Fibroblast of the conjunctiva (primary cell): Measurements from ENCODE around the gene CSNK2A1.
"Not testable (repeated sequence)": the region's sequence is repeated elsewhere in the genome, so short reads cannot be mapped to it uniquely, and the experiment has no call there.

Experiments used
- DNase-seq: peaks from one replicate; pipeline ENCODE4 v3.0.0-alpha.2; 2010; ENCODE audit warnings: low read depth

Gene CSNK2A1

DNA sequence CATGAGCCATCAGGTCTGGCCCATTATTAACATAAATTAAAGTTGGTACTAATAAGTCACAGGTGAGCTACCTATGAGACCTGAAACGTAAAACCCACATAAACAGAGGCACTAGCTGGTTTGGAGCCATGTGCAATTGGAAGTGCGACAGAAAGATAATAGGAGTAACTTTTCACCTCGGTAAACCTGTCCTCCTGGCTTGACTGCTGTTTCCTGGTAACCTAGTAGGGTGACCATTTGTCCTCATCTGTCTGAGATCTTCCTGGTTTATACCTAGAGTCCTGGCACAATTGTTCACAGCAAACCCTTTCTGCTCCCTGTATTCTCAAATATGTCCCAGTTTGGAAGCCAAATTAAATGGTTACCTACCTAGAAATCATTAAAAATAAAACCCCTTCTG, 88.6 kb downstream of the CSNK2A1 start:
- no peak for DNase-seq

DNA sequence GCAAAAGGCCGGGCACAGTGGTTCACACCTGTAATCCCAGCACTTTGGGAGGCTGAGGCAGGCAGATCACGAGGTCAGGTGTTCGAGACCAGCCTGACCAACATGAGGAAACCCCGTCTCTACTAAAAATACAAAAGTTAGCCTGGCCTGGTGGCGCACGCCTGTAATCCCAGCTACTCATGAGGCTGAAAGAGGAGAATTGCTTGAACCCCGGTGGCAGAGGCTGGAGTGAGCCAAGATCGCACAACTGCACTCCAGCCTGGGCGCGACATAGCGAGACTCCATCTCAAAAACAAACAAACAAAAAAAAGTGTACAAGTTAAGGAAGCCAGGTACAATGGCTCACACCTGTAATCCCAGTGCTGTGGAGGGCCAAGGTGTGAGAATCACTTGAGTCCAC, 91.6 kb downstream of the CSNK2A1 start:
- DNase-seq = not testable (repeated sequence)

DNA sequence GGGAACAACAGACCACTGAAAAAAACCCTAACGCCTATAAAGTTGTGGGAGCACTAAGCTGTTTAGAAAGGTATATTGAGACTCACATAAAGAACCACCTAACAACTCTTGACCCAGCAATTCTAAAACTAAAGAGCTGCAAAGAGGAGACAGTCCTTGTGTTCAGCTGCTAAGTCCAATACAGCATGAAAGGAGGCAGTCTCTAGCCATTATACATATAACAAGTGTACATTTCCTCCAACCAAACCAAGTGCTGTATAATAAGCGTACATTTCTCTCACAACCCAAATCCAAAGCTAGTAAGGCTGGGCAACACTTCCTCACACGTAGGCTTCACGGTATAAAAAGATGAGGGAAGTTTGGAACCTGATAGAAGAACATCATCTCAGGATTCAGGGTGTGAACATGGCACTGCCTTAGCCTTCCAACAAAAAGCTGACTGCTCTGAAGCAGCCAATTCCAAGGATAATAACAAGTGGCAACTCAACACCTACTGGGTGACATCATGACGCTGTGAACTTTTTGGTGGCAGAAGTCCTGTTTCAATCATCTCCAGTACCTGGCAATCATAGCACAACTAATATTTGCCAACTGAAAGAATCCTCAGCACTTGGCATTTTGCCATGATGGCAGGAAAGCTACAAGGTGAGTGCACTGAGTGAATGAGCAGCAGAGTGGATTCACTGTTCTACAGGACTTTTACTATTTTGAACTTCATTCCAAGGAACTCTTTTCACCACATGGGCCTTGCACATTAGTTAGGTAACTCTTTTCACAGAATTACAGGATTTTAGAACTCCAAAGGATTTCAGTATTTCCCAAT, 97.9 kb downstream of the CSNK2A1 start:
- DNase-seq = no peak

DNA sequence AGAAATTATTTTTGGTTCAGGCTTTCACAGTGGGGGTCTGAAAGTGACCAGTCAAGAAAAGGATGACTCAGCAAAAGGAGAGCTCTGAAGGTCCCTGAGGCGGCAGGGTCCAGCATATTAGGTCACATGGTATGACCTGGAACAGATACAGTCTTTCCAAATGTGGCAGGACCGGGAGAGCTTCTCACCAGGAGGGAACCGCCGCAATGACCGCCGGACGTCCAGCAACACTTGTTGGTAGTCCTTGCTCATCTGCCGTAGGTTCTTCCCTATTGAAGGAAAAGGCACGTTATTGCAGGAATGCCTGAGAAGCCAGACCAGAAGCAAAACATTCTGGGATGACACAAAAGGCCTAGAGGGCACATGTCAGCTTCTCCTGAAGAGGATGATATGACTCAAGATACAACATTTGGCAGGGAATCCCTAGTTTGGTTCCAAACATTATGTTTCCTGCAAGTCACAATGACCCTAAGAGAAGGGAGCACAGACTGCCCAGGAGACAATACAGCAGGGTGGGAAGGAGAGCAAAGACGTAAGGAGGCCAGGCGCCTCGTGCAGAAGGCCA, 98.6 kb downstream of the CSNK2A1 start:
- no peak for DNase-seq

DNA sequence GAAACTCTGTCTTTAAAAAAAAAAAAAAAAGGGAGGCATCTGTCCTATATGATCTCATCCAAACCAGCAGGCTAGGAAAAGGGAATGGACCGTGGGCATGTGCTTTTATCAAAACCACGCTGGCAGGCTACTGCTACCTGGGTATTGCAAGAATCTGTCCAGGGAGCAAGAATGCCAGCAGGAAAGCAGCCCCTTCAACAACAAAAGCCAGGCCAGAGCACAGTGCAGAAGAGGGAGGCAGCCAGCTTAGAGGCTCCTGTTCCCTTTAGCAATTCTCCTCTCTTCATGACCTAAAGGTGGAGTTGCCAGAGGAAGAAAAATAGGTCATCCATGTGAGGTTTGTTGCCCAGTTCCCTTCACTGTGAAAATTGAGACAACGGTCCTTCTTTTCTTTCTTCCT, 99.5 kb downstream of the CSNK2A1 start:
- DNase-seq = no peak

DNA sequence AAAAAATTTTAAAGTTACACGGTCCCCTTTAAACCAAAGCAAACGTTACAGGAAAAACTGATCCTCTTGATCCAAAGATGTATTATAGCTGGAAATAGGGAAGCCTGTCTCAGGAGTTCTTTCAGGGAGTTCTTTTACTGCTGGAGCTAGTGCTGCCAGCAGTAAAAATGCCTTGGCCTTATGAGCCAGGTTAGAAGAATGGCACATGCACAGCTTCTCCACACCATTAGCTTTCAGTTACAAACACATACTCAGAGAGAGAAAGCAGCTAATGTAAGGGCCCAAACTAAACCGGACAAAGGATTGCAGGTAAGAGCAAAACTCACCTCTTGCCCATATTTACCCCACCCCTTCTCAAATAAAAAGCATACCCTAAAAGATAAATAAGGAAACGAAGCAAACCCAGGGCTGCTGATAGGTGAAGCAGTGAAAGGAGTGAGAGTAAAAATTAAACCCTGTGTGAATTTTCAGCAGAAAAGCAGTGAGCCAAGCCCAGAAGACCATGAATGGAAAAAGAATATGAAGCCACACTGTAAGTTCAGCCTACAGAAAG, 100.3 kb downstream of the CSNK2A1 start:
- no peak for DNase-seq

DNA sequence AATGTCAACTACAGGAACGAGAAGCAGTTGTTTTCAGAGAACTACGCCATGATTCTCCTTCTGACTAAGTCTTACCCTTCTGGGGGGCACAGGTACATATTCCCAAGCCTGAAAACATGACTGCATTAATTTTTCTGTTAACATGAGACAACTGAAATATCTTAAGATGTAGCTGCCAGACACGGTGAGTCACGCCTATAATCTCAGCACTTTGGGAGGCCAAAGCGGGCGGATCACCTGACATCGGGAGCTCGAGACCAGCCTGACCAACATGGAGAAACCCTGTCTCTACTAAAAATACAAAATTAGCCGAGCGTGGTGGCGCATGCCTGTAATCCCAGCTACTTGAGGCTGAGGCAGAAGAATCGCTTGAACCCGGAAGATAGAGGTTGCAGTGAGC, 103.0 kb downstream of the CSNK2A1 start:
- DNase-seq = no peak

DNA sequence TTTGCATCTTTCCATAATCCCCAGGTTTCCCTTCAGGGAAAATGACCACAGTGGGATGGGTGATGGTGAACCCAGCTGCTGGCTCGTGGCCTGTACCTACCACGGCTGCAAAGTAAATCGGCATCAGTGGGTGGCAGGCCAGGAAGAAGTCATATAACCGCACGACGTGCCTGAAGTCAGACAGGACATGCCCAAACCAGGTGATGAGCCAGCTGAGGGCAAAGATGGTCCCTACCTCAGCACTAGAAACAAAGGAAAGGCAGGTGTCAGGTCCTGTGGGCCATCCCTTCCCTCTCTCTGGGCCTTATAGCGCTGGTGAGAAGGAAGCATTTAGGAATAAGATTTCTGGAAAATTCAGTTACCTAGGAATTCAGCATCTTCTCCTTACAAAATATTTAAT, 103.4 kb downstream of the CSNK2A1 start:
- no peak for DNase-seq

DNA sequence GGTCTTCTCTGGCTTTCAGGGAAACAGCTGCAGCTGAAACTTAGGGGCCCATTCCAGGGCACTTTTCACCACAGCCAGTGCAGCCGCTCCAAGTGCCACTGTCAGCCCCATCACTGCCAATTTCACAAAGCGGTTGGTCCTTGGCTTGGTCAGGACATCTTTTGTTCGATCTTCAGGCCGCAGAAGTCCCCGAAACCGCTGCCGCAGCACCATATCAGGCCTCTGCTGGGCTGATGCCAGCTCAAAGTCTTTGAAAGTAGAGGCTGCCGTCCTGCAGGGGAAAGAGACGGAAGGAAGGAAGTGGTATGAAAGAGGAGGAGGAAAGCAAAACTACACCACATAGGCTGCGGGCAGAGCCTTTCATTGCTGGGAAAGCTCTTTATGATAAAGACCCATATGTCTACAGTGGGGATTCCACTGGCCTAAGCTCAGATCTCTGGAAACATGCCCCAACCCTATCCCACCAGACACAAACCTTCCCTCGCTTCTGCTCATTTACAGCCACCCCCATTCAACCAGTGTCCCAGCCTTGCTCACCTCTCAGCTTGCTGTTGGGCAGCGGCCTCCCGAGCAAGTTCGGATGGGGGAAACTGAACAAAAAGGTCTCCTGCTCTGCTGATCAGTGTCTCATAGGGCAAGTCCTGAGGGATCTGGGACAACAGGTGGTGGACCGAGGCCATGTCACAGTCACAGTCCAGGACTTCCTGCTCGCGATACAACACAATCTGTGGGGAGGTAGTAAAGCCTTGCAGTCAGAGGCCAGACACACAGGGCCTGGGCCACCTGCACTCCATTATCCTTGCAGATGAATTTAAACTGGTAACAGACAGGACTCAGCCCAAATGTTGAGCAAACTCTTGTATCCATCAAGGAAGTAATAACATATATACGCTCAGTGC, 104.8 kb downstream of the CSNK2A1 start:
- no peak for DNase-seq

DNA sequence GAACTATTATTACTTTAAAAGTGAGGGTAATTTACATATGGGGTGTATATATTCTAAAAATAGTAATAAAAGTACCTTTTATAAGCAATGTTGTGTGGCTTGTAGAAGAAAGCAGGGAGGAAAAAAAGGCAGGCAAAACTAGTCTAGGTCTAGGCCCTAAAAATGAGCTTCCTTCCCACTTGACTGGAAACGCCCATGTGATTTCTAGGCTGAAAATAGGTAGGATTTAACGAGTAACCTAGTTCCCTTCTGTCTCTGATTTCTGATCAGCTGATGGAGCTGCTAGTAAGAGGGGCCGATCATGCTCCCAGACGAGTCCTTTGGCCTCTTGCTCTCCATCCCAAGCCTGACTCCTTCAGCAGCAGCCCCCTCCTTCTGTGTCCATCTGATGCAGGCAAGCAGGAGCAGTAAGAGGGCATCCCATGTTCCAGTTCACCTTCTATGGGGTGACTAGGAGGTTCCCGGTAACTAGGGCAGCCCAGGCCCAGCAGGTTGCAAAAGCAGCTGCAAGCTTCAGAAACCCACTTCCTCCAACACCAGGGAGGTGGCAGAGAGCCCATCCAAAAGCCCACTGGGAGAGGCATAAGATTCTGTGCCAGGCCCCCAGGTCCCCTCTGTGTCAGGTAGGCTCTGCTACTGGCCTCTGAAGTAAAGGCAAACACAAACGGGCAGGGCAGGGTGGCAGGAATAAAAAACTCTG, 105.7 kb downstream of the CSNK2A1 start:
- no peak for DNase-seq

DNA sequence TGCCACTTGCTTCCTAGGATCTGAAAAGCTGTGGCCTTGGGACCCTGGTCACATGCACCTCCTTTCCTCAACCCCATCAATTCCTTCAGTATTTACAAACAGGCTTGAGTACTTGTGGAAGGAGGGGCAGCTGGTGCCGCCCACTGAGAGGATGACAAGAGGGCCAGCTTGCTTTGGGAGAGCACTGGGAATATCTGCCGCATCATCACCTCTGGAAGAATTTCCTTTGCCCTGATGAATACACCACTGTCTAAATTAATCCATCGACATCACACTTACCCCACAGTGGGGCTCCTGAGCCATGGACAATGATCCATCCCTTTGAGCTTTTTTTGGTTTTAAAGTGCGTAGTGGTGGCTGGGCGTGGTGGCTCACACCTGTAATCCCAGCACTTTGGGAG, 107.1 kb downstream of the CSNK2A1 start:
- DNase-seq = no peak

DNA sequence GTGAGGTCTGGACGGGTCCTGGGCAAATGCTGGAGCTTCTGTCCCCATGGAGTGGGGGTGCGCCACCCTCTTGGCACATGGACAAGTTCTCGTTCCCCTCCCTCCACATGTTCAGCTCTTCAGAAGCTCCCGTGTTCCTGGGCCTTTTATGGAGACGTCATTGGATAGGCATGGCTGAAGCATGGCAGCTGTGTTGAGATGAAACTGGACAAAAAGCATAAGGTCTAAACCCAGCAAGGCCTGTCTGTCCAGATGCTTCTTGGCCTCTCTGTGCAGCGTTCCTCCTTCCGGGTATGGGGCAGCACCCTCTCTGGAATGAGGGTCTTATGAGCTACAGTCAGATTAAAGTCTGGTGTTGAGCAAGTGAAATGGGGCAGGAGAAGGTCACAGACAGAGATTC, 108.0 kb downstream of the CSNK2A1 start:
- DNase-seq = no peak

DNA sequence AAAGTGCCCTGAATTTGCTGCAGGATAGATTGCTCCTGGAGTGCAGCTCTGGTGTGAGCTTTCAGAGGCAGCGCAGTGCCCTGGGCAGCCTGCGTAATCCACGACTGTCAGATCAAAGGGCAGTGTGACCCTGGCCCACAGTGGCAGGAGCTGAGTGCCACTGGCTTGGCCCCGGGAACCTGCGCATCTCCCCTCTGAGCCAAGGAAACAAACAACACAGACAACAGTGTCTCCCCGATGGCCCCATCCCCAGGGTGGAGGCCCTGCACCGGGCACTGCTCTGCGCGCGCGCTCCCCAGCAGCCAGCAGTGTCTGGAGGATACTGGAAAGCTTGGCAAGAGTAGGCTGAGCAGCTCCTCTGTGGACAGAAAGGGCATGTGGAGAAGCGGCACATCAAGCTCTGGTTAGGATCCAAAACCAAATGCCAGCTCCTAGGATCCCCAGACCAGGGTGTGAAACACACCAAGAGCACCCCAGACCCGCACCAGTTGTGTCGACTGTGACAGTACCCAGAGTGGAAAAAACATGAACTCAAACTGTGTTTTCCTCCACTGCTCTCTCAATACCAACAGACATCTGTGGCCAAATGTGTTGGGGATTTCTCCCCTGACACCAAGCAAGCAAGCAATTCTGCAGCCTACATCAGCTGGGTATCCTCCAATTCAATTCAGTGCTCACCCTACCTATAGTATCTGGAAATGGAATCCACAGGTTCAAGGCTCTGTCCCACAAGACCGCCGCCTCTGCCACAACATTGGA, 108.8 kb downstream of the CSNK2A1 start:
- no peak for DNase-seq

DNA sequence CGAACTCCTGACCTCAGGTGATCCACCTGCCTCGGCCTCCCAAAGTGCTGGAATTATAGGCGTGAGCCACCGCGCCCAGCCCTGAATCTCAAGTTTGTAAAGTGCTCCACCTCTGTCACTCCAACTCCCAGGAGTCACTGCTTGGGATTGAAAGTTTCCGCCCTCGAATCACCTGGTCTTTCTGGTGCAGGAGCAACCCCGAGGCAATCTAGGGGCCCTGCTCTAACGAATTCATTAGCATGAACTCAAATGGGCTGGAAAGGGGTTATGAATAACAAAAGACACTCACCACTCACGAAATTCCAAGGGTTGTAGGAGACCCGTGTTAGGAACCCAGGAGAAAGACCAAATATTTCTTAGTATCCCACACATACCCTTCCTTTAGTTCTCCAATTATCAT, 109.4 kb downstream of the CSNK2A1 start:
- no peak for DNase-seq

DNA sequence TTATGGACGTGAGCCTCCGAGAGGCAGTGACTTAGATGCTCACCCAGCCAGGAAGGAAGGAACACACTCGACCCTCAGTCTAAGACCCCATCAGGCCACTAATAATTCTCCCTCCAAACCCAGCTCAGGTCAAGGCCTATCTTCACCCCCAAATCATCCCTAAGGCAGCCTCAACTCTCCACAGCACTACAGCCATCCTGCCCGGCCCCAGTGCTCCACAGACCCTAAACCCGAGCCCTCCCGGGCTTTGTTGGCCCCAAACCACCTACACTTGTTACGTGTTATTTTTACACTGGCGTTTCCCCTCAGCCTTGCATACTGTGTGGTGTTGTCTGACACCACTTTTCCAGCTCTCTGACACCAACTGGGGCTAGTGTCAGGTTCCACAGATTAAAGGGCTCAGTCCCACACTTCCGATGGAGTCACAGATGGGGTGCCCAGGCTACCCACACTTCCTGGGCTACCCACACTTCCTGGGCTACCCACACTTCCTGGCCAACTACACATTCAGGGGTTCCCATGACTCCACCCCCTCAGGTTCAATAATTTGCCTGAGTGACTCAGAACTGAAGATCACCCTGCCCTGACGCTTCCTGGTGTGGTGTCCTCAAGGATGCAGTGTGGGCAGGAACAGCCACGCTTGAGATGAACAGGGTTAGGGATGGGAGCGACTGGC, 110.2 kb downstream of the CSNK2A1 start:
- DNase-seq = no peak

DNA sequence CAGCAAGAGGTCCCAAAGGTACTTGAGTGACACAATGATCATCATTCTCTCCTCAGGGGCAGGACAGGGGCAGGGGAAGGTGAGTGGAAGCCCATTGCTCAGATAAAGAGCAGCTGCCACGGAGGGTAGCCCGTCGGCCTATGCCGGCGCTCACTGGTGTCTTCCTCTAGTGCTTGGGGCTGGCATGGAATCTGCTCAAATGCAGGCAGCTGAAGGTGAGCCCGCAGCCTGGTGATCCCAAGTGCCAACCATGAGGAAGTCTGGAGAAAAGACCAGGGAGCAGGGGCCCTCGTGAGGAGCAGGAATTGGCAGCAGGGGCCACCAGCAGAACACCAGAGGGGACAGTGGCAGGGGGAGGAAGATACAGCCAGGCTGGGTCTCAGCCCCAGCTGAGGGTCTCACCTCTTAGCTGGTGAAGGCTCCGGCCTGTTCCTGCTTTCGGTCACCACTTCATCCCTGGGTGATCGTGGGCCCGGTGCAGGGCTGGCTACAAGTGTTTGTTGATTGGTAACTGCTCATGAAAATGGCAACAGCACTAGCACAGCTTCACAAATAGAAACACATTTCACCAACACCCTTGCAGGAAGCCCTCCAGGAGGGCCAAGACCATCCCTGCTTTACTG, 110.8 kb downstream of the CSNK2A1 start:
- no peak for DNase-seq

DNA sequence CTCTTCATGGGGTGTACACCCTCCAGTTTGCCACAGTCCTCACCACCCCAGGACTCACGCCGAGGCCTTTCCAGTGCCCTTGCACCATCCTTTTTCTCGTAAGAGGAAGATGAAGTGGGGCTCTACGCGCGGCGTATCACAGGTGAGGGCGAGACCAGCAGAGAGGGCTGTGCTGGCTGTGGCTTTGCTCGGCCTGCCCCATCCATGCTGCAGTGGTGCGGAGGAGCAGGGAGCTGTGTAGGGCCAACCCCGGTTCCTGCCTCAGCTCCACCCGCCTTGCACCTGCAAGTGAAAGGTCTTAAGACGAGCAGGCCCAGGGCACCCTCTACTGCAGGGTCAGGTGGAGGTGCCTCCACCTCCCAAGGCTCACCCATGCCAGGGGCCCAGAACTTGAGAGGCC, 111.4 kb downstream of the CSNK2A1 start:
- DNase-seq = no peak

DNA sequence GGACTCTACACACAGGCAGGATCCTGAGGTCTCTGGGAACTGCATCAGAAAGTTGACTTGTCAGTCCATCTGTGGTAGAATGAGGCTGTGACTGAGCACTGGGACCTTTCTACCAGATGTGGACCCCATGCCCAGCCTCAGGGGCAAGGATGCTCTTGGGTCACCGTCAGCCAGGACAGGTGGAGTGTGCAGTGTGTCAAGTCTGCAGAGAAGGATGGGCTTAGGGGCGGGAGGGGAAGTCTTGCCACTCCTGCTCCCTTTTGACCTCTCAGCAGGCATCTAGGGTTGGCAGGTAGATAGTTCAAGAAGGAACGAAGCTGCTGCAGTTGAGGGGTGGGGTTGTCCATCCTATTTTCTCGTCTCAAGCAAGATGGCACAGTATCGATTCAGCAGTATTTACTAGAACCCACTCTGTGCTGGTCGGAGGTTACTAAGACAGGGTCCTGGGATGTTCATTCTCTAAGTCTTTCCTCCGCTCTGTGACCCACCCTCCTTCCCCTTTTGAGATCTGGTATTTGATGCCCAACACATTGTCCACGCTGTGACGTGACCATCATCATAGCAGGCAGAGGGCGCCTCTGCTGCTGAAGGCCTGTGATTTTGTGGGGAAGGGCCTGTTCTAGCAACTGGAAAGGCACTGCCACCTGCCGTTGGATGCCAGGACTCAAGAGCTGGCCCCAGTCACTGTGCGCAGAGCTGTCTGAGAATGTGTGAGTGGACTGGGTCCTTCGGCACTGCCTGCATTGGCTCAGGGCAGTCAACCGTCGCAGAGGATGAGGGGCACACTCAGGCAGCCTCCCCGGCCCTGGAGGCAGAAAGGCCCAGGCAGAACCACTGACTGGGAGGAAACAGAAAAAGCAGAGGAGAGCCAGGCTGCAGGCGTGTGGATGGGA, 112.3 kb downstream of the CSNK2A1 start:
- peak; percentile 72 for DNase-seq
